Measurements from ENCODE around the gene COLEC12.

The COLEC12 gene

GRCh38 chr18:306608-307255, 193.8 kb downstream of the COLEC12 start:
- TF ChIP-seq, protein P1, sequence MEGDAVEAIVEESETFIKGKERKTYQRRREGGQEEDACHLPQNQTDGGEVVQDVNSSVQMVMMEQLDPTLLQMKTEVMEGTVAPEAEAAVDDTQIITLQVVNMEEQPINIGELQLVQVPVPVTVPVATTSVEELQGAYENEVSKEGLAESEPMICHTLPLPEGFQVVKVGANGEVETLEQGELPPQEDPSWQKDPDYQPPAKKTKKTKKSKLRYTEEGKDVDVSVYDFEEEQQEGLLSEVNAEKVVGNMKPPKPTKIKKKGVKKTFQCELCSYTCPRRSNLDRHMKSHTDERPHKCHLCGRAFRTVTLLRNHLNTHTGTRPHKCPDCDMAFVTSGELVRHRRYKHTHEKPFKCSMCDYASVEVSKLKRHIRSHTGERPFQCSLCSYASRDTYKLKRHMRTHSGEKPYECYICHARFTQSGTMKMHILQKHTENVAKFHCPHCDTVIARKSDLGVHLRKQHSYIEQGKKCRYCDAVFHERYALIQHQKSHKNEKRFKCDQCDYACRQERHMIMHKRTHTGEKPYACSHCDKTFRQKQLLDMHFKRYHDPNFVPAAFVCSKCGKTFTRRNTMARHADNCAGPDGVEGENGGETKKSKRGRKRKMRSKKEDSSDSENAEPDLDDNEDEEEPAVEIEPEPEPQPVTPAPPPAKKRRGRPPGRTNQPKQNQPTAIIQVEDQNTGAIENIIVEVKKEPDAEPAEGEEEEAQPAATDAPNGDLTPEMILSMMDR (IDR thresholded peaks at IDR 0.05): no peak
- no peak overlapping the region for H3K27ac ChIP-seq
- no peak for DNase-seq (ENCODE audit: low spot score)
- no peak overlapping the region for H3K4me3 ChIP-seq

GRCh38 chr18:305003-305501, 195.4 kb downstream of the COLEC12 start:
- Histone ChIP-seq H3K4me3 (no peak overlapping the region), H3K27ac (no peak overlapping the region)
- TF ChIP-seq, protein P1 (IDR thresholded peaks at IDR 0.05): no peak
- DNase-seq (ENCODE audit: low spot score): no peak

DNA sequence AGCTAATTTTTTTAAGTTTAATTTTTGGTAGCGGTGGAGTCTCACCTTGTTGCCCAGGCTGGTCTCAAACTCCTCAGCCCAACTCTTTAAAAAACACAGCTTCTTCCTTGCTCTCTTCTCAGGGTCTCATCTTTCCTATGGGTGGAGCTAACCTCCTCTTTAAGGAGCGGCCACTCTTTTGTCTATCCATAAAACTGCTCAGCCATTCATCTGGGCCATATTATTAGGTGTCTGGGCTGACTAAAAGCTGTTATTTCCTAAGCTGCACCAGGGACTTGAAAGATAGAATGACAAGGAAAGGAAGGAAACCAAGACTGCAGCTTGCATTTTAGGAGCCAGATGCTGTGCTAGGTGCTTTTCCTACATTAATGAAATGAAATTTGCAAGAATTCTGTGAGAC, 196.9 kb downstream of the COLEC12 start:
- no peak overlapping the region for H3K27ac ChIP-seq
- TF ChIP-seq, protein P1 (IDR thresholded peaks at IDR 0.05): no peak
- H3K4me3 ChIP-seq: no peak overlapping the region
- no peak for DNase-seq (ENCODE audit: low spot score)

- no peak for DNase-seq (ENCODE audit: low spot score)
- Histone ChIP-seq H3K4me3 (no peak overlapping the region), H3K27ac (no peak overlapping the region)
- TF ChIP-seq, protein P1 (IDR thresholded peaks at IDR 0.05): no peak
These were observed 197.5 kb downstream of the COLEC12 start for GRCh38 chr18:303011-303410.

DNA sequence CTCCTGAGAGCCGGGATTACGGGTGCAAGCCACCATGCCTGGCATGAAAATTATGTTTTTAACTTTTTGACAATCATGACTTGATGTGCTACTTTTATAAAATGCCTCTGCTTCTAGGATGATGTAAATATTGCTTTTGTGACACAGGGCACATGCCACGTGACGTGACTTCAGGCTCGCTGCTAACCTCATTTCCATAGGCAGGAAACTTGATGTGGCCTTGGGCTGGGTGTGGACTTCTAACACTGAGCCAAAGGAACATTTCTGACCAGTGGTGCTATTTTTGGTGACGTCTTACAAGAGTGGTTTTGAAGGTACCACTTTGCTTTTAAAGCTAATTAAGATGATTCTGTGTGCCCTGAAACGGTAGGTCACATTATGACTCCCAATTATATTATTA, 198.4 kb downstream of the COLEC12 start:
- TF ChIP-seq, protein P1 (IDR thresholded peaks at IDR 0.05): no peak
- Histone ChIP-seq H3K4me3 (no peak overlapping the region), H3K27ac (no peak overlapping the region)
- no peak for DNase-seq (ENCODE audit: low spot score)

GRCh38 chr18:297936-298335, 202.6 kb downstream of the COLEC12 start:
- Histone ChIP-seq H3K4me3 (no peak overlapping the region), H3K27ac (no peak overlapping the region)
- no peak for DNase-seq (ENCODE audit: low spot score)
- TF ChIP-seq, protein P1 (IDR thresholded peaks at IDR 0.05): no peak

DNA sequence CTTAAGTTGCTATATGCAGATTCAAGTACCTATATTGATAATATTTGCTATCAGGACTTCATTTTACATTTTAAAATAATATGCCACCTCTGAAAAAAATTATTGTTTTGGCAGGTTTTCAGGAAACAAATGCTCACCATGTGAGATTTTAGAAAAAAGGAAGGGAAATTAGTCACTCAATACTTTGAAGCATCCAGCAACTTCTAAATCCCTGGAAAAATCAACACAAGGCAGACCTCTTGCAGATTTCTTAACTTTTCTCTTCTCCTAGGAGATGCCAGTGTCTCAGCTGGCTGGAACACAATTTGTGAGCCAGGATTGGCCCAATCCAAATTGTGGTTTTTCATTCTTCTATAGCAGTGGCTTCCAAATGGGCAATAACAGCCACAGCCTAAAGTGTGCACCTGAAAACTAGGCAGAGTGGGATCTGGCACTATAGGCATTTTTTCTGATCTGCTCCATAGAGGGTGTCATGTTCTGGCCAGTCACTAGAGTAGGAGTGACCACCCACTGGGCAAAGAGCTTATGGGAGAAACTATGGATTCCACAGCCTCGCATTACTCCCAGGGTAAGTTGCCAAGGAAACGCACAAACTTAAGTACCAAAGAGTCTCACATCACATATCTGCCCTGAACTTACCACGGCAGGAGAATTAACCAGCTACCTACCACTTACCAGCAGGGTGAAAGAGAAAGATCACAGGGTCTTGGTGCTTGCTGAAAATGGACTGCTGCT, 204.6 kb downstream of the COLEC12 start:
- H3K27ac ChIP-seq: no peak overlapping the region
- TF ChIP-seq, protein P1 (IDR thresholded peaks at IDR 0.05): no peak
- H3K4me3 ChIP-seq: no peak overlapping the region
- no peak for DNase-seq (ENCODE audit: low spot score)

Data from coronary artery (tissue), 2 donors.